T-cell (primary cell): Measurements from ENCODE around the gene ZNF79. TPM values are rescaled to one million over a fixed set of nuclear protein-coding genes. Genes with fewer than 3 reads are reported as not detected.
A peak's percentile ranks its signal among the peaks of the same experiment; 100 is the strongest.

Experiments
- ATAC-seq, 4 experiments: fragments of 200-7000 bp in 3 of 4; fragments of 150-1000 bp in 1 of 4; cut with Tn5 transposase; replicated peaks in 1 of 4; 1 replicate in 3 of 4; 2 replicates in 1 of 4; pipeline ENCODE4 v1.10.0; 2021; ENCODE audit warnings: moderate library complexity in 3 of 4, mild to moderate bottlenecking in 2 of 4, moderate number of reproducible peaks in 1 of 4
- CTCF ChIA-PET, 2 donors: fragments of 300-600 bp; sonication (Branson Sonifier 250); formaldehyde crosslinking; loops; one replicate each; lab custom pipeline; 2022; ENCODE audit warnings: antibody characterized with exemption in 2 of 2; lab: Charles Lee
- POLR2A ChIA-PET, 2 donors: fragments of 300-600 bp; sonication (Branson Sonifier 250); formaldehyde crosslinking; loops; one replicate each; lab custom pipeline; 2022; ENCODE audit warnings: antibody characterized with exemption in 2 of 2; lab: Charles Lee
- DNase-seq, 35 experiments: peaks; one replicate each; pipeline versions ENCODE4 v3.0.0 to v3.0.0-alpha.2; 2013 to 2023
- H3K27ac ChIP-seq: one replicate; pipeline ENCODE4 v1.5.1; 2013; ENCODE audit warnings: low read length
- H3K27me3 ChIP-seq, 2 experiments: replicated peaks in 1 of 2; 1 replicate in 1 of 2; 2 replicates in 1 of 2; pipeline versions ENCODE4 v1.6.1 to v1.7.0; 2013; ENCODE audit warnings: low read length in 1 of 2, mixed read lengths in 1 of 2; ENCODE audit not compliant: control insufficient read depth in 2 of 2, insufficient read depth in 2 of 2; ENCODE audit errors: extremely low read depth in 1 of 2
- H3K36me3 ChIP-seq, 2 donors: 1 replicate in 1 of 2; 2 replicates in 1 of 2; pipeline versions ENCODE4 v1.6.1 to v1.7.0; 2013; ENCODE audit warnings: low read length in 1 of 2; ENCODE audit not compliant: control insufficient read depth in 2 of 2, insufficient read depth in 1 of 2; ENCODE audit errors: extremely low read depth in 1 of 2
- H3K4me1 ChIP-seq, 2 experiments: 1 replicate in 1 of 2; 2 replicates in 1 of 2; pipeline versions ENCODE4 v1.6.1 to v1.7.0; 2013; ENCODE audit warnings: low read length in 2 of 2, mixed read lengths in 1 of 2; ENCODE audit not compliant: insufficient read depth in 2 of 2, control insufficient read depth in 1 of 2; ENCODE audit errors: extremely low read depth in 1 of 2
- H3K4me3 ChIP-seq, 2 donors: 1 replicate in 1 of 2; 2 replicates in 1 of 2; pipeline versions ENCODE4 v1.5.1 to v1.7.0; 2013; ENCODE audit warnings: mild to moderate bottlenecking in 2 of 2, low read length in 1 of 2, moderate library complexity in 1 of 2; ENCODE audit not compliant: control insufficient read depth in 1 of 2; ENCODE audit errors: extremely low read depth in 1 of 2
- H3K9me3 ChIP-seq: 2 replicates; pipeline ENCODE4 v1.7.0; 2013
- H3K27ac Mint-ChIP-seq, 2 donors: one replicate each; pipeline ENCODE4 v1.8.0; 2020 to 2021; ENCODE audit warnings: mild to moderate bottlenecking in 2 of 2, mixed read lengths in 2 of 2
- H3K27me3 Mint-ChIP-seq, 2 donors: one replicate each; pipeline ENCODE4 v1.8.0; 2021 to 2022; ENCODE audit warnings: mixed read lengths in 2 of 2
- H3K36me3 Mint-ChIP-seq: one replicate; pipeline ENCODE4 v1.8.0; 2021; ENCODE audit warnings: mixed read lengths
- H3K4me1 Mint-ChIP-seq, 3 donors: one replicate each; pipeline ENCODE4 v1.8.0; 2020 to 2022; ENCODE audit warnings: mixed read lengths in 3 of 3, mild to moderate bottlenecking in 1 of 3
- H3K4me3 Mint-ChIP-seq, 3 donors: one replicate each; pipeline ENCODE4 v1.8.0; 2020 to 2022; ENCODE audit warnings: mild to moderate bottlenecking in 3 of 3, mixed read lengths in 3 of 3, moderate library complexity in 3 of 3
- H3K9me3 Mint-ChIP-seq, 3 donors: one replicate each; pipeline ENCODE4 v1.8.0; 2020 to 2022; ENCODE audit warnings: mixed read lengths in 3 of 3
- WGBS: methylation state at CpG from one replicate; pipeline ENCODE4 v1.1.5; 2013; ENCODE audit warnings: missing lambda C conversion rate; ENCODE audit not compliant: insufficient coverage; 5-methylcytosine and 5-hydroxymethylcytosine counted together
- total RNA-seq, 35 experiments: library from RNA in 6 of 35; stranded (reverse) in 6 of 35; fragments of 120-200 nt in 1 of 35; gene quantifications; one replicate each; pipeline versions ENCODE4 v1.2.1 to v1.2.4 and lab custom pipeline; 2013 to 2026

Gene ZNF79
- total RNA-seq, 5 donors from 2014 or later (not counting 1 experiment from before 2014, with no cell fraction given), result 7.2 to 20.2 (median 17.3) TPM

- H3K4me3 ChIP-seq, result peak overlapping the region in 1 of 2 donors; percentile 33
- no peak overlapping the region for H3K27ac Mint-ChIP-seq
- POLR2A ChIA-PET, result no interaction called here
These were observed 4.8 kb upstream of the ZNF79 start for GRCh38 chr9:127419348-127419747.

GRCh38 chr9:127421057-127421456, 3.1 kb upstream of the ZNF79 start:
- DNase-seq, result no peak
- Mint-ChIP-seq H3K4me3 (no peak overlapping the region), H3K36me3 (no peaks in the 10 kb centered on the region), H3K4me1 (peaks cover 34 to 39% (median 36%) of the 10 kb centered on the region in 3 donors), H3K27me3 (peaks cover 0 to 4% of the 10 kb centered on the region in 2 donors), H3K9me3 (no peaks in the 10 kb centered on the region), H3K27ac (no peak overlapping the region)
- no peak for ATAC-seq
- Histone ChIP-seq H3K36me3 (no peaks in the 10 kb centered on the region), H3K9me3 (no peaks in the 10 kb centered on the region), H3K4me3 (no peak overlapping the region), H3K27me3 (peaks cover 0 to 7% of the 10 kb centered on the region in 2 experiments), H3K27ac (no peak overlapping the region), H3K4me1 (peaks cover 4 to 36% of the 10 kb centered on the region in 2 experiments)
- WGBS, result no CpG with 5 or more reads among the region's 7 CpGs
- CTCF ChIA-PET, result interaction anchor here in 1 of 2 donors (0.9 kb wide), 1 partner anchor 10 kb away, joined by 3 read pairs; no protein-coding TSS in a partner anchor
- POLR2A ChIA-PET, result no interaction called here

More at GRCh38 chr9:127419348-127419747, 4.8 kb upstream of the ZNF79 start:
- no CpG with 5 or more reads among the region's 6 CpGs for WGBS
- Histone ChIP-seq H3K27ac (no peak overlapping the region), H3K4me1 (peaks cover 0 to 22% of the 10 kb centered on the region in 2 experiments), H3K9me3 (no peaks in the 10 kb centered on the region), H3K27me3 (peaks cover 0 to 7% of the 10 kb centered on the region in 2 experiments), H3K36me3 (no peaks in the 10 kb centered on the region)
- Mint-ChIP-seq H3K4me3 (no peak overlapping the region), H3K9me3 (no peaks in the 10 kb centered on the region), H3K27me3 (peaks cover 9 to 19% of the 10 kb centered on the region in 2 donors), H3K4me1 (peaks cover 19 to 22% (median 19%) of the 10 kb centered on the region in 3 donors), H3K36me3 (no peaks in the 10 kb centered on the region)
- CTCF ChIA-PET, result no interaction called here
- no peak for DNase-seq
- ATAC-seq, result no peak

GRCh38 chr9:127422133-127422782, 1.9 kb upstream of the ZNF79 start:
- H3K36me3 Mint-ChIP-seq, result peaks cover 5% of the 10 kb centered on the region
- H3K27ac ChIP-seq, result no peak overlapping the region
- POLR2A ChIA-PET, result interaction anchor here in 1 of 2 donors (1.2 kb wide), 1 partner anchor 29 kb away, joined by 5 read pairs; the partner anchor contains the start of genes LRSAM1 and RPL12
- WGBS, result no CpG with 5 or more reads among the region's 10 CpGs
- ATAC-seq (no peak), DNase-seq (no peak)
- peaks cover 0 to 4% of the 10 kb centered on the region in 2 experiments for H3K27me3 ChIP-seq
- CTCF ChIA-PET, result interaction anchor here in 1 of 2 donors (0.7 kb wide), 1 partner anchor 9 kb away, joined by 4 read pairs; no protein-coding TSS in a partner anchor
- peaks cover 44 to 49% (median 44%) of the 10 kb centered on the region in 3 donors for H3K4me1 Mint-ChIP-seq
- H3K9me3 ChIP-seq, result no peaks in the 10 kb centered on the region
- H3K4me1 ChIP-seq, result peaks cover 4 to 37% of the 10 kb centered on the region in 2 experiments
- H3K4me3 Mint-ChIP-seq, result peak overlapping the region in 1 of 3 donors; percentile 100
- H3K27me3 Mint-ChIP-seq, result no peaks in the 10 kb centered on the region
- no peaks in the 10 kb centered on the region for H3K36me3 ChIP-seq
- H3K4me3 ChIP-seq, result no peak overlapping the region
- H3K27ac Mint-ChIP-seq, result no peak overlapping the region
- no peaks in the 10 kb centered on the region for H3K9me3 Mint-ChIP-seq

GRCh38 chr9:127422787-127423186, 1.4 kb upstream of the ZNF79 start:
- peak overlapping the region in 1 of 2 donors; percentile 98 for H3K27ac Mint-ChIP-seq
- H3K27me3 Mint-ChIP-seq, result no peaks in the 10 kb centered on the region
- whole genome bisulfite sequencing, result no CpG with 5 or more reads among the region's 6 CpGs
- peak overlapping the region; percentile 99 to 100 (median 99) for H3K4me3 Mint-ChIP-seq
- Histone ChIP-seq H3K27ac (no peak overlapping the region), H3K4me1 (peaks cover 4 to 41% of the 10 kb centered on the region in 2 experiments), H3K9me3 (no peaks in the 10 kb centered on the region), H3K36me3 (no peaks in the 10 kb centered on the region), H3K27me3 (peaks cover 0 to 4% of the 10 kb centered on the region in 2 experiments), H3K4me3 (no peak overlapping the region)
- peaks cover 5% of the 10 kb centered on the region for H3K36me3 Mint-ChIP-seq
- ATAC-seq (no peak), DNase-seq (no peak)
- peaks cover 46 to 50% (median 47%) of the 10 kb centered on the region in 3 donors for H3K4me1 Mint-ChIP-seq
- no peaks in the 10 kb centered on the region for H3K9me3 Mint-ChIP-seq
- ChIA-PET POLR2A (interaction anchor here in 1 of 2 donors (1.2 kb wide), 1 partner anchor 28 kb away, joined by 5 read pairs; the partner anchor contains the start of genes LRSAM1 and RPL12), CTCF (no interaction called here)

DNA sequence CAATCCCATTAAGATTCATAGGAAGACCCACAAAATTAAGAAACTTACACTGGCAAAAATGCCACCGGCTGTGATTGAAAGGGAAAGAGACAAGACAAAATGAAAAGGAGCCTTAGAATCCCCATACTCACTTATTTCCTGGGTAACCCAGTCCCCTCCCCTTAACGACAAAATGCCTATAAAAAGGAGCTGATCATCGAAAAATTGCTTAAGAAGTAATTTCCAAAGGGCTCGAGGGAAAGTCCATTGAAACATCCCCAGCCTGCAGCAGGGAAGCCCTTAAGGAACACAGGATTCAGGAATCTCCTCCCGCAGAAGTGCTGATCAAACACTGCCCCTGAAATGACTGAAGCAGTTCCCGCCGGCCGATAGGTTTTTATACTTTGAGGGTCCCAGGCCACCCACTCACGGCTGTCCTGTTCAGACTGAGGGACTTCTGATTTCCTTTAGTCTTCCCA, 677 bp upstream of the ZNF79 start:
- ChIA-PET POLR2A (interaction anchor here in 1 of 2 donors (1.0 to 1.2 kb wide), 2 partner anchors 27 to 28 kb away, joined by 4 to 5 read pairs; partner anchors contain the start of genes LRSAM1, RPL12 and SLC2A8), CTCF (no interaction called here)
- no peaks in the 10 kb centered on the region for H3K27me3 Mint-ChIP-seq
- no peaks in the 10 kb centered on the region for H3K9me3 Mint-ChIP-seq
- DNase-seq, result no peak
- peak overlapping the region; percentile 99 to 100 (median 99) for H3K4me3 Mint-ChIP-seq
- Histone ChIP-seq H3K9me3 (no peaks in the 10 kb centered on the region), H3K4me3 (peak overlapping the region; percentile 91 to 96), H3K4me1 (peaks cover 4 to 36% of the 10 kb centered on the region in 2 experiments), H3K27me3 (peaks cover 0 to 4% of the 10 kb centered on the region in 2 experiments), H3K36me3 (peaks cover 2 to 6% of the 10 kb centered on the region in 2 donors), H3K27ac (peak overlapping the region; percentile 55)
- 4% methylated on average over 4 of the region's 9 CpGs for WGBS
- peaks cover 51 to 57% (median 52%) of the 10 kb centered on the region in 3 donors for H3K4me1 Mint-ChIP-seq
- peak overlapping the region; percentile 95 to 98 for H3K27ac Mint-ChIP-seq
- peaks cover 7% of the 10 kb centered on the region for H3K36me3 Mint-ChIP-seq
- ATAC-seq, result no peak

DNA sequence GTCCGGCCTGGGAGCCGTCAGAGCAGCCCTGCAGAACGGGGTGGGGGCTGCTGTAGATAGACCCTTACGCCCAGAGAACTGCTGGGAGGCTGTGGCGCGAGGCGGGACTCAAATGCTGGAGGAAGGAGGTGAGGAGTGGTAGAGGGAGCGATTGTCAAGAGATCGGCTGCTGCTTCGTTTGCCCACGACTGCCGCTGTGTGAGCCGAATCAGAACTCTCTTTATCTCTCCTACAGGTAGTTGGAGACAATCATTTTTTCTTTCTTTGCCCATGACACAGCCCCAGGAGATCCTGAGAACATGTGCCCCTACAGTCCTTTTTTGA, 456 bp downstream of the ZNF79 start:
- Histone ChIP-seq H3K9me3 (no peaks in the 10 kb centered on the region), H3K27ac (peak overlapping the region; percentile 55), H3K36me3 (peaks cover 4 to 16% of the 10 kb centered on the region in 2 donors), H3K27me3 (no peaks in the 10 kb centered on the region), H3K4me1 (peaks cover 4 to 30% of the 10 kb centered on the region in 2 experiments), H3K4me3 (peak overlapping the region; percentile 91 to 96)
- ATAC-seq (peak; percentile 44 to 63 (median 54)), DNase-seq (peak in 27 of 35 experiments; percentile 16 to 64 (median 33))
- ChIA-PET POLR2A (interaction anchor here in 1 of 2 donors (0.6 to 0.7 kb wide), 2 partner anchors 14 to 26 kb away, joined by 3 read pairs; partner anchors contain the start of gene RPL12), CTCF (interaction anchor here in 1 of 2 donors (0.6 kb wide), 1 partner anchor 26 kb away, joined by 3 read pairs; the partner anchor contains the start of gene RPL12)
- WGBS, result 0% methylated on average over 6 of the region's 13 CpGs
- Mint-ChIP-seq H3K27me3 (no peaks in the 10 kb centered on the region), H3K4me3 (peak overlapping the region; percentile 99 to 100 (median 99)), H3K4me1 (peaks cover 52 to 57% (median 53%) of the 10 kb centered on the region in 3 donors), H3K9me3 (no peaks in the 10 kb centered on the region), H3K27ac (peak overlapping the region; percentile 95 to 98), H3K36me3 (peaks cover 12% of the 10 kb centered on the region)
